A673 (cell line): Measurements from ENCODE around the gene STX11. TPM values are rescaled to one million over a fixed set of nuclear protein-coding genes. Genes with fewer than 3 reads are reported as not detected.

Experiments
- BruUV-seq: library from RNA; stranded (reverse); fragments of 400-500 nt; replicated peaks from 2 replicates; lab custom pipeline; 2021; lab: Mats Ljungman, UMichigan
- CTCF ChIA-PET: fragments of 300-600 bp; sonication (Branson Sonifier 250); formaldehyde crosslinking; loops from one replicate; lab custom pipeline; 2022; ENCODE audit warnings: antibody characterized with exemption; lab: Charles Lee
- POLR2A ChIA-PET: fragments of 300-600 bp; sonication (Branson Sonifier 250); formaldehyde crosslinking; loops from one replicate; lab custom pipeline; 2022; ENCODE audit warnings: antibody characterized with exemption; ENCODE audit not compliant: low non-redundant PET; lab: Charles Lee
- DNase-seq: peaks from one replicate; pipeline ENCODE4 v3.0.0-alpha.2; 2015; ENCODE audit warnings: low spot score
- H3K27ac ChIP-seq: fragments of 200-600 bp; sonication (generic); 2 replicates; pipeline ENCODE4 v1.5.1; 2016; ENCODE audit warnings: mixed run types, low read depth, mild to moderate bottlenecking, mixed read lengths, antibody characterized with exemption, low read length; ENCODE audit not compliant: poor library complexity, severe bottlenecking
- H3K27me3 ChIP-seq: fragments of 200-600 bp; sonication (generic); replicated peaks from 2 replicates; pipeline ENCODE4 v1.6.1; 2017; ENCODE audit warnings: mixed run types, low read depth, mild to moderate bottlenecking, mixed read lengths, antibody characterized with exemption, low read length; ENCODE audit not compliant: insufficient read depth, poor library complexity
- H3K36me3 ChIP-seq: fragments of 200-600 bp; sonication (generic); 2 replicates; pipeline ENCODE4 v1.6.1; 2016; ENCODE audit warnings: mixed run types, mild to moderate bottlenecking, mixed read lengths, antibody characterized with exemption, low read length; ENCODE audit not compliant: insufficient read depth, poor library complexity, severe bottlenecking
- H3K4me1 ChIP-seq: fragments of 200-600 bp; sonication (generic); 2 replicates; pipeline ENCODE4 v1.6.1; 2017; ENCODE audit warnings: mixed run types, mild to moderate bottlenecking, mixed read lengths, antibody characterized with exemption, low read length; ENCODE audit not compliant: insufficient read depth, poor library complexity, severe bottlenecking
- H3K4me3 ChIP-seq: fragments of 200-600 bp; sonication (generic); 2 replicates; pipeline ENCODE4 v1.5.1; 2016; ENCODE audit warnings: low read depth, mixed run types, mild to moderate bottlenecking, mixed read lengths, low read length; ENCODE audit not compliant: poor library complexity, severe bottlenecking
- H3K9me3 ChIP-seq: fragments of 200-600 bp; sonication (generic); 2 replicates; pipeline ENCODE4 v1.6.1; 2016; ENCODE audit warnings: mixed run types, low read depth, mild to moderate bottlenecking, mixed read lengths, antibody characterized with exemption, low read length; ENCODE audit not compliant: poor library complexity, severe bottlenecking
- CTCF ChIP-seq: fragments of 300-800, 200-600 bp; sonication (generic); conservative IDR thresholded peaks from 2 replicates; pipeline ENCODE4 v1.5.1; 2017; ENCODE audit warnings: low read depth, mild to moderate bottlenecking, antibody characterized with exemption, low read length, moderate library complexity, mixed read lengths
- EZH2 ChIP-seq: fragments of 200-600 bp; sonication (generic); IDR thresholded peaks from 2 replicates; pipeline ENCODE4 v1.6.1; 2017; ENCODE audit warnings: borderline replicate concordance, low read depth, mild to moderate bottlenecking, mixed read lengths, antibody characterized with exemption, low read length; ENCODE audit not compliant: poor library complexity, severe bottlenecking
- intact Hi-C: fragments of 100-400 bp; cut with micrococcal nuclease; formaldehyde crosslinking; loops from one replicate; pipeline ENCODE4 v1.10.0; 2022; ENCODE audit not compliant: unreplicated experiment
- total RNA-seq: library from RNA; stranded (reverse); gene quantifications from 2 replicates; pipeline ENCODE4 v1.2.3, GENCODE V29; 2021

The STX11 gene
- total RNA-seq, 1 experiment from 2014 or later, result 0.30 TPM

DNA sequence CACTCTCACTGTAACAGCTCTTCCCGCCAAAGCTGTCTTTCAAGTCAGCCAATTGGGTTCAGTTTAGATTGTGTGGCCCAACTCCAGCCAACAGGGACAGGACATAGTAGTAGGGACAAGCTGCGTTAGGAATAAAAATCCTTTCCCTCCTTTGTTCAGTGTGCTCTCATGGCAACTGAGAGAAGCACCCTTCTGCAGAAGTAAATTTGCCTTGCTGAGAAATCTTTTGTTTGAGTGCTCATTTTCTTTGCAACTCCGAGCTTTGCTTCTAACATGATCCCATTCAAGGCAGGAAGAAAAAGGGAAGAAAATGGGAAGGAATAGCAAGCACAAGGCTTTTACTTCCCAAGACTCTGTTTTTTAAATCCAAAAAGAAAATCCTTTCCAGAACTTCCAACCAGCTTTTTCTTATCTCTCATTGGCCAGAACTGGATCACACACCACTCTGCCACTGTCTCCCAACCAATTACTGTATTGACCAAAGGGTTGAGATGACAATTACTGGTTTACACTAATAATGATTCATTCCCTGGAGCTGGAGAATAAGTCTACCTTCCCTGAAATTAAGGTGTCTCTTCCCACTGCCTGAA lies 52.7 kb downstream of the STX11 start:
- no peaks in the 10 kb centered on the region for H3K36me3 ChIP-seq
- ChIA-PET CTCF (no interaction called here), POLR2A (no interaction called here)
- no peak for TF ChIP-seq CTCF
- no peak for TF ChIP-seq EZH2
- H3K4me3 ChIP-seq, result no peak overlapping the region
- no peak overlapping the region for H3K27ac ChIP-seq
- H3K27me3 ChIP-seq, result peaks cover 5% of the 10 kb centered on the region
- no peaks in the 10 kb centered on the region for H3K4me1 ChIP-seq
- peaks cover 16% of the 10 kb centered on the region for H3K9me3 ChIP-seq
- BruUV-seq, result no TSS peak
- DNase-seq, result no peak
- intact Hi-C loops, result no loop called here

GRCh38 chr6:144211160-144211559 lies 60.8 kb downstream of the STX11 start:
- no peak for DNase-seq
- TF ChIP-seq EZH2, result no peak
- TF ChIP-seq CTCF, result no peak
- ChIA-PET CTCF (no interaction called here), POLR2A (no interaction called here)
- no peaks in the 10 kb centered on the region for H3K36me3 ChIP-seq
- no peak overlapping the region for H3K27ac ChIP-seq
- no TSS peak for BruUV-seq
- H3K27me3 ChIP-seq, result peaks cover 10% of the 10 kb centered on the region
- no peaks in the 10 kb centered on the region for H3K4me1 ChIP-seq
- no peaks in the 10 kb centered on the region for H3K9me3 ChIP-seq
- intact Hi-C loops, result loop anchor here (10.0 kb wide), 1 partner anchor 636 kb away; no protein-coding TSS in a partner anchor
- no peak overlapping the region for H3K4me3 ChIP-seq

GRCh38 chr6:144213315-144213714 lies 63.0 kb downstream of the STX11 start:
- Histone ChIP-seq H3K4me3 (no peak overlapping the region), H3K27me3 (peaks cover 1% of the 10 kb centered on the region), H3K36me3 (no peaks in the 10 kb centered on the region), H3K9me3 (no peaks in the 10 kb centered on the region), H3K4me1 (no peaks in the 10 kb centered on the region), H3K27ac (no peak overlapping the region)
- intact Hi-C loops, result loop anchor here (10.0 kb wide), 1 partner anchor 639 kb away; no protein-coding TSS in a partner anchor
- ChIA-PET POLR2A (no interaction called here), CTCF (no interaction called here)
- no peak for TF ChIP-seq EZH2
- TF ChIP-seq CTCF, result no peak
- no TSS peak for BruUV-seq
- no peak for DNase-seq
